VCaP (cell line): ENCODE data around the gene TIGAR.
A peak's percentile ranks its signal among the peaks of the same experiment; 100 is the strongest.

Source experiments
- H3K27ac ChIP-seq: fragments of 450-650 bp; 2 replicates; pipeline ENCODE4 v1.5.1; 2017
- TF ChIP-seq, protein P1 (sequence below): fragments of 450-650 bp; conservative IDR thresholded peaks from 2 replicates; pipeline ENCODE4 v1.5.1; 2017; ENCODE audit warnings: mild to moderate bottlenecking, moderate library complexity

The TIGAR gene

DNA sequence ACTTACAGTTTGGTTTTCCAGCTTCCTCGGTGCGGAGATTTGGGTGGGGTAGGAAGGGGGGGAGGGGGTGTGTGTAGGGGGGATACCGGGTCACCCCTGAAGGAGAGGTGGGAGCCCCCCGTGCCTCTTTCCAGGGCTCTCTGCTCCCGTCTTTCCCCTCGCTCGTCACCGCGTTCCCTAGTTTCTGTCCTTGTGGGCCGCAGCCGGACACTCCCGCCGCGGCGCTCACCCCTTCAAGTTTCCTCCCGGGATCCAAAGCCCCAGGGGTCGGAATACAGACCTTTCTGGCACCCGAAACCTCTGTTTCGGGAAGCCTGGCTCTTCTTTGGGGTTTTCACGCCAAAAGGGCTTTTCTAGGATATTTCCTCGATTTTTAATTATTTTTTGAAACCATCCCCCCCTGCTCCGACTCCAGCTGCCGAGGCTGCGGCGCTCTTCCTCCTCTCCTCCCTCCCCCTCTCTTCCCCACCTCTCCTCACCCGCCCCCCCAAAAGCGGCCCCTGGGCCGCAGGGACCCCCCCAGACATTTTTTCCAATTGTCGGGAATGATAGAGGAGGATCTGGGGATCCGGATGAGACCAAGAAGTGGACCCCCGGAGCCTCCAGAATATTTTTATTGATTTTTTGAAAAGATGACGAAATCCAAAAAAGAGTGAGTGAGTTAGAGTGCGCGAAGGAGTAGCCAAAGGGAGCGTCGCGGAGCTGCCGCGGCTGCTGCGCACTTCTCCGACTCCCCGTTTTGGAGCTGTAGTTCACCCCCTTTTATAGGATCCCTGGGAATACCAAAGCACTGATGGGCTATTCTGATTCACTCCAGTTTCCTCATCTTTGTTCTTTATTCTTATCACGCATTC, 45.8 kb upstream of the TIGAR start:
- H3K27ac ChIP-seq, result no peak overlapping the region
- TF ChIP-seq, protein P1, sequence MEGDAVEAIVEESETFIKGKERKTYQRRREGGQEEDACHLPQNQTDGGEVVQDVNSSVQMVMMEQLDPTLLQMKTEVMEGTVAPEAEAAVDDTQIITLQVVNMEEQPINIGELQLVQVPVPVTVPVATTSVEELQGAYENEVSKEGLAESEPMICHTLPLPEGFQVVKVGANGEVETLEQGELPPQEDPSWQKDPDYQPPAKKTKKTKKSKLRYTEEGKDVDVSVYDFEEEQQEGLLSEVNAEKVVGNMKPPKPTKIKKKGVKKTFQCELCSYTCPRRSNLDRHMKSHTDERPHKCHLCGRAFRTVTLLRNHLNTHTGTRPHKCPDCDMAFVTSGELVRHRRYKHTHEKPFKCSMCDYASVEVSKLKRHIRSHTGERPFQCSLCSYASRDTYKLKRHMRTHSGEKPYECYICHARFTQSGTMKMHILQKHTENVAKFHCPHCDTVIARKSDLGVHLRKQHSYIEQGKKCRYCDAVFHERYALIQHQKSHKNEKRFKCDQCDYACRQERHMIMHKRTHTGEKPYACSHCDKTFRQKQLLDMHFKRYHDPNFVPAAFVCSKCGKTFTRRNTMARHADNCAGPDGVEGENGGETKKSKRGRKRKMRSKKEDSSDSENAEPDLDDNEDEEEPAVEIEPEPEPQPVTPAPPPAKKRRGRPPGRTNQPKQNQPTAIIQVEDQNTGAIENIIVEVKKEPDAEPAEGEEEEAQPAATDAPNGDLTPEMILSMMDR, result no peak

DNA sequence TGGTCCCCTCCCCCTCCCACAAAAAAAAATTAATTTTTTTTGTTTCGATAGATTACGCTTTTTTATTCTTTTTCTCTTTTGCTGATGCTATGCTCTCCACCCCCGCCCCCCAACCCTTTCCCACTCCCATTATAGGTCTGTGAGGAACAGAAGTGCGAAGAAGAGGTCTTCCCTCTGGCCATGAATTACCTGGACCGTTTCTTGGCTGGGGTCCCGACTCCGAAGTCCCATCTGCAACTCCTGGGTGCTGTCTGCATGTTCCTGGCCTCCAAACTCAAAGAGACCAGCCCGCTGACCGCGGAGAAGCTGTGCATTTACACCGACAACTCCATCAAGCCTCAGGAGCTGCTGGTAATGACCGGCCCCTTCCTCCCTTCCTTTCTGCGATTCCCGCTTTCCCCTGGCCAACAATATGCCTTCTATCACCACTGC, 45.1 kb upstream of the TIGAR start:
- TF ChIP-seq, protein P1, result no peak
- H3K27ac ChIP-seq, result no peak overlapping the region

GRCh38 chr12:4276524-4277204, 44.3 kb upstream of the TIGAR start:
- no peak overlapping the region for H3K27ac ChIP-seq
- TF ChIP-seq, protein P1, result peak; percentile 97

- H3K27ac ChIP-seq, result no peak overlapping the region
- TF ChIP-seq, protein P1, result peak; percentile 0
These were observed 43.8 kb upstream of the TIGAR start for GRCh38 chr12:4277205-4277543.

GRCh38 chr12:4277857-4278256, 43.2 kb upstream of the TIGAR start:
- TF ChIP-seq, protein P1, result no peak
- H3K27ac ChIP-seq, result no peak overlapping the region

DNA sequence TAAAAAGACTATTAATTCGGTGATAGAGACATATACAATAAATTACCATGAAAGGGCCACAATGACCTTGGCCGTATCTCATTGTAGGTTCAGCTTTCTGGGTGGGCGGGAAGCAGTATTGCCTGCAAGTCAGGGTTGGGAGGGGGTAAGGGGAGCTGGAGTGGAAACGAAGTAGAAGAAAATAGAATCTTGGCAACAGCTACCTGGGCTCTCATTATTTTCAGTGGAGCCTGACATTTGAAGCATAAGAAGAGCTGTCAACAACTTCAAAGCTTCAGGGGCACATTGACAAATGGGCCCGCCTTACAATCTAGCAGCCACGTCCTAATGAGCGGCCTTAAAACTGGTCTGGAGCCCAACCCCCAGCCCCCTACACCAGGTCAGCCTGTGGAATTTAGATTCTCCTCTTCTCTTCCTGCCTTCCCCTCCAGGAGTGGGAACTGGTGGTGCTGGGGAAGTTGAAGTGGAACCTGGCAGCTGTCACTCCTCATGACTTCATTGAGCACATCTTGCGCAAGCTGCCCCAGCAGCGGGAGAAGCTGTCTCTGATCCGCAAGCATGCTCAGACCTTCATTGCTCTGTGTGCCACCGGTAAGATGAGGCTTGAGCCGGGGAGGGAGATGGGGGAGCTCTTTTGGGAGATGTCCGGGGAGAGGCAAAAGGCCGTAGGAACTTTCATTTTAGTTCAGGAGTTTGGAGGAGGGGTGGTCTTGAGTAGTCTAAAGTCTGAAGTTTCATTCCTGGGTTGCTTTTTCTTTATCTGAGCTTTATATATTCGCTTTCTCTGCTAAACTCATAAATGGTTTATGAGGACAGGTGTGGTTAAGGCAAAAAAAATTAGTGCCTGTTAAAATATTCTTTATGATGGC, 42.5 kb upstream of the TIGAR start:
- peak overlapping the region; percentile 47 for H3K27ac ChIP-seq
- TF ChIP-seq, protein P1, result no peak

- peak overlapping the region; percentile 47 for H3K27ac ChIP-seq
- TF ChIP-seq, protein P1, result no peak
These were observed 41.8 kb upstream of the TIGAR start for GRCh38 chr12:4279198-4279690.
